ENCODE measurements around the gene NPLOC4.

Gene NPLOC4

DNA sequence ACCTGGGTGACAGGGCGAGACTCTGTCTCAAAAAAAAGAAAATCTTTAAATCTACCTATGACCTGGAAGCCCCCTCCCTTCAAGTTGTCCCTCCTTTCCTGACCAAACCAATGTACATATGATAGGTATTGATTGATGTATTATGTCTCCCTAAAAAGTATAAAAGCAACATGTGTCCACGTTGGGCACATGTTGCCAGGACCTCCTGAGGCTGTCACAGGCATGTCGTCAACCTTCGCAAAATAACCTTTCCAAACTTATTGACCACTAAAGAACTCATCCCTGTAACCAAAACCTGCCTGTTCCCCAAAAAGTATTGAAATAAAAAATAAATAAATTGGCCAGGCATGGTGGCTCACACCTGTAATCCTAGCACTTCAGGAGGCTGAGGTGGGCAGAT, 25.1 kb upstream of the NPLOC4 start:
- no peak for DNase-seq (ENCODE audit: low read depth)

DNA sequence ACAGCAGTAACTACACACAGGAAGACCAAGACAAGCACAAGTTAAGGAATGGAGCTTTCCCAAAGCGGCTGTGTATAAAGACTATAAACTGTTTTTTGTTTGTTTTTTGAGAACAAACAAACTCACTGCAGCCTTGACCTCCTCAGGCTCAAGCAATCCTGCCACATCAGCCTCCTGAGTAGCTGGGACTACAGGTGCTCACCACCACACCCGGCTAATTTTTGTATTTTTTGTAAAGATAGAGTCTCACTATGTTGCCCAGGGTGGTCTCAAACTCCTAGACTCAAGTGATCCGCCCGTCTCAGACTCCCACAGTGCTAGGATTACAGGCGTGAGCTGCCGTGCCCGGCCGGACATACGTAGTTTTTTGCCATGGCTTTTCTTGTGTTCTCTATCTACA, 23.5 kb upstream of the NPLOC4 start:
- DNase-seq (ENCODE audit: low read depth), result no peak

DNA sequence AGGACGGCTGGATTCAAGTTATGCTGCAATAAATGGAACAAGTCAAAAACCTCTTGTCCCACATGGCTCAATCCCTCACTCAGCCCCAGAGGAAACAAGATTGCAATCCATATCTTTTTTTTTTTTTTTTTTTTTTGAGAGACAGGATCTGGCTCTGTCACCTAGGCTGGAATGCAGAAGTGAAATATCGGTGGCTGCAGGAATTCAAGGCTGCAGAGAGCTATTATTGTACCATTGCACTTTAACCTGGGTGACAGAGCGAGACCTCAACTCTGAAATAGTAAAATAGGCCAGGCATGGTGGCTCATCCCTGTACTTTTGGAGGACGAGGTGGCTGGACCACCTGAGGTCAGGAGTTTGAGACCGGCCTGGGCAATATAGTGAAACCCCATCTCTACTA, 22.1 kb upstream of the NPLOC4 start:
- no peak for DNase-seq (ENCODE audit: low read depth)

DNA sequence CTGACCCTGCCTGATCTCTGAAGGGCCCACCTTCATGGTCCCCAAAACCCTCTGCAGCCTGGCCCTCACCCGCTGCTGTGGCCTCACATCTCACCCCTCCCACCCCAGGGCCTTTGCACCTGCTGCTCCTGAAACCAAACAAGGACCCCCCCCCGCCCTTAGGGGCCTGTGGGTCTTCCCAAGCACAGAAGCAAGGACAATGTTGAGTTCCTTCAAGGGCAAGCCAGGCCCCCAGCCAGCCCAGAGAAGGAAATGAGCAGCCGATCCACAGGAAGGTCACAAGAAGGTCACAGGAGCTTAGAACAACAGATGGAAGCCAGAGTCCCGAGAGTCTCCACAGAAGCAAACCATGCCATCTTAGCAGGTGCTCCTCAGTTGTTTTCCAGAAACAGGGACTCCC, 19.9 kb upstream of the NPLOC4 start:
- DNase-seq (ENCODE audit: low read depth), result no peak

DNA sequence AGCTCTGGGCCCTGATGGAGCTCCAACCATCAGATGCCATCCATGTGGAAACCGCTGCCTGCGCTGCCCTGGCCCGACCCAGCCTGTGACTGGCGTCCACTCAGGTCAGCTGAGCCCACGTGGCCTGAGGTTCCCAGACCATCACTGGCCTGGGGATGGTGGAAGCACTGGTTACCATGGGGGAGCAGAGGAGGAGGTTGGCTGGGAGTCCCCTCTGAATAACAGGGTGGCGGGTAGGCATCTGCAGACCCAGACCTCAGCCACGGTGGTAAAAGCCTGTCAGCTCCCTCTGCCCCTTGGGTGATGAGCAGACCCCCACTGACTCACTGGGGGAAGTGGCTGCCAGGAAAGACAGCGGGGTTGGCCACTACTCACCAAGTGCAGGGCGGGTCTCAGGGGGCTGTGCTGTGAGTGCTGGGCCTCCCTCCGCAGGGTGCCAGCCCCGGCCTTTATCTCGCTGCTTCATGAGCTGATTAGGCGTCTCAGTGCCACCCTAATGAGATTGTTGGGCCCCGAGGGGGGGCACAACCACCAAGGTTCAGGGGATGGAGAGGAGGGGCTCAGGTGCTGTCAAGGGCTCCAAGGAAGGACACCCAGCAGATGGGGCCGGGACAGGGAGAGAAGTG, 19.3 kb upstream of the NPLOC4 start, which contains the start of gene PDE6G:
PDE6G (minus strand) TSS at position 425 of the 626 bp plus-strand sequence. CDS start 3,237 bp downstream, outside the sequence.
- DNase-seq (ENCODE audit: low read depth), result no peak

DNA sequence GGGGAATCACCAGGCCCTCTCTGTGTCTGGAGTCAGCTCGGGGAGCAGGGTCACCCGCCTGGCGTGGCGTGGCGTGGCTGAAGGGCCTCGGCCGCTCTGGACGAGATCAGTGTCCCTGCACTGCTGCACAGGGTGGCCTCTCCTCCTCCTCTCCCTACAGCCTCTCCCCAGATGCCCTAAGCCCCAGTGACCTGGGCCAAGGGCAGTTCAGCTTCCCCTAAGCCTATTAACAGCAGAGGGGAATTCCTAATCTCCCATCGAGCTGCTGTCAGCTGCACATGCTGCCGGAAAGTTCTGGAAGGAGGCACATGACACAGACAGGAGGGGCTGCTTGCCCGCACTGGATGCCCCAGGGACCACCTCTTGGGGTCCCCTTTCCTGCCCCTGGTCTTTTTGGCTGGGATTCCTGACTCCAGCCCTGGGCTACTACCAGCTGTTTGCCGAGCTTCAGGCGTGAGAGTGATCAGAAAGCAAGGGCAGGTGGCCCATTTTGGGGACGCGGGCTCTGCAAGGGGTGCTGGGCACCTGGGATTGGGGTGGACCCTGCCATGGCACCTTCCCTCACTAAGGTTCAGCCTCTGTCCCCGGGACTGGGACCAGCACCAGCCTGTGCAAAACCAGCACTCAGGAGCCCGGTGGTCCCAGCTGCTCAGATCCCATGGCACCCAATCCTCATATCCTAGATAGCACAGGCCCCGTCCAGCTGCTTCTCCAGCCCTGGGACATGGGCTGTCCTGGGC, 18.6 kb upstream of the NPLOC4 start:
- DNase-seq (ENCODE audit: low read depth), result no peak

DNA sequence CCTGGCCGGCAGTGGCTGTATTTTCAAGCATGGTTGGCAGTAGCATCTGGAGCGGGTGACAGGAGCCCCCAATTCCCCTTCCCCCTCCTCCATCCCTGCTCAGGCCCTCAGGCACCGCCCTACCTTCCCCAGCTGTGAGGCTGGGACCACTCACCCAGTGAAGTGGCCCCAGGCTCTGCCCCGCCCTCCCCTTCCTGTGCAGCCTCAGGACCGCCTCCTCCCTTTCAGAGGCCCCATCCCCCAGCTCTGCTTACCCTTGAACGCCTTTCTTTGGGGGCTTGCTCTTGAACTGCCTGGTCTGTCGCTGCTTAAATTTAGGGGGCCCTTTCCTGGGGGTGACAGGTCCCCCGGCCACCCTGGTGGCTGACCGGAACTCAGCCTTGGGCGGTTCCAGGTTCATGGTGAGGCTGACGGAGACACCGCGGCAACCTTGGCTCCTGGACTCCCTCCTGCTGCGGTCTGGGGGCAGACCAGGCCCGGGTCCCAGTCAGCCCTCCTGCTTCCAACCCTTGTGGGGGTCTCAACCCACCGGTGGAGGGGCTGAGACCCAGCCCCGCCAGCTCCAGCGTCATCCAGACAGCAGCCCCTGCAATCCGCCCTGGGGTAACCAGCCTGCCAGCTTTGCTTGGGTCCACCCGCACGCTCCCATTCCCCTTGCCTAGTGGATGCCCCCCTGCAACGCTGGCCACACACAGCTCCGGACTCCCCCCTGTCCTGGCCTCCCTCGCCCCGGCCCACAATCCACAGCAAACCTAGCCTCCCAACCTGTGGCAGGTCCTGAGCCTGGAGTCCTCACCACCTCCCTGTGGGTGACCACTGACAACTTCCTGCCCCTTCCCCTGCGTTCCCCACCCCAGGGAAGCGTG, 16.2 kb upstream of the NPLOC4 start:
- no peak for DNase-seq (ENCODE audit: low read depth)

DNA sequence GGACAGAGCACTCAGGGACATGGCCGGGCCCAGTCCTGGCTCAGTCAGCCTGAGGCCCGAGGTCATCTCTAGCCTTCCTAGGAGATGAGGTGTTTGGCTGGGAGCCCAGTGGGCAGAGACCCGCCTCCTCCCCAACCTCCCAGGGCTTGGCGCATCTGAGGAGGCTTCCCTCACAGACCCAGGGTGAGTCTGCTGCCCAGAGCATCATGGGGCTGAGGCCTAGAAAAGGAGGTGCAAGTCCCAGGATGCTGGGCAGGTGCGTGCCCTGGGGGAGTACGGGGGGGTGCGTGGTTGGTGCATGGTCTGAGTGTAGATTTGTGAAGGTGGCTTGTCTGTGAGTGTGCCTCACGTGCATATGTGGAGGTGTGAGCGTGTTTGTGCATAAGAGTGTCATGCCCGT, 14.8 kb upstream of the NPLOC4 start:
- DNase-seq (ENCODE audit: low read depth), result no peak

DNA sequence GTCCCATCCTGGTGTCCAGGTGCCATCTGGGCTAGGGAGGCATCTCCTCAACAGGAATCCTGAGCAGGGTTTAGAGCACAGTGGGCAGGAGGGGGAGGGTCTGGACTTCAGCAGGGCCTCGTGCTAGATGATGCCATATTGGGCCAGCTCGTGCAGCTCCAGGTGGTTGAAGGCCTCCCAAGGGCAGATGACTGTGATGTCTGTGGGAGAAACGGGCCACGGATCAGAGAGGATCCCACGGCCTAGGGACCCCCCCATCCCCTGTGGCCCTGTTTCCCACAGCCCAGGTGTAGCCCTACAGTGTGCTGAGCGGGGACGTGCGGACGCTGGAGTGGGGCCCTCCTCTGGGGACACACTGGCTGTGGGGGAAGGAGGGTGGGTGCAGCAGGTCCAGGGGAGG, 14.0 kb upstream of the NPLOC4 start:
- no peak for DNase-seq (ENCODE audit: low read depth)

DNA sequence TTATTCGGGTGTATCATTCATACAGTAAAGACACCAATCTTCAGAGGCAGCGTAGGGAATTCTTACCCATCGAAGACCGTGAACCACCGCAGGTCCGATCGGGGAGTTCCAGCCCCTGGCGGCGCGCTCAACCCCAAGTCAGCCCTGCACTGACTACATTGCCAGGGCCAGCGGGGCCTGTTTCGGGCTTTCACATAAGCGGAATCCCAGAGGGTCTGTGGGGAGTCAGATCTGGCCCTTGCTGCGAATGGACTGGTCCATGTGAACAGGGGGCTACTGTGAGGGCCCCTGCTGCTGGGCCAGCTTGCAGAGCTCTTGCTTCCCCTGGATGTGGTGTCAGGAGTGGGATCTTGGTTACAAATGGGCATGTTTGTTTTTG, 11.8 kb upstream of the NPLOC4 start:
- DNase-seq (ENCODE audit: low read depth), result no peak

DNA sequence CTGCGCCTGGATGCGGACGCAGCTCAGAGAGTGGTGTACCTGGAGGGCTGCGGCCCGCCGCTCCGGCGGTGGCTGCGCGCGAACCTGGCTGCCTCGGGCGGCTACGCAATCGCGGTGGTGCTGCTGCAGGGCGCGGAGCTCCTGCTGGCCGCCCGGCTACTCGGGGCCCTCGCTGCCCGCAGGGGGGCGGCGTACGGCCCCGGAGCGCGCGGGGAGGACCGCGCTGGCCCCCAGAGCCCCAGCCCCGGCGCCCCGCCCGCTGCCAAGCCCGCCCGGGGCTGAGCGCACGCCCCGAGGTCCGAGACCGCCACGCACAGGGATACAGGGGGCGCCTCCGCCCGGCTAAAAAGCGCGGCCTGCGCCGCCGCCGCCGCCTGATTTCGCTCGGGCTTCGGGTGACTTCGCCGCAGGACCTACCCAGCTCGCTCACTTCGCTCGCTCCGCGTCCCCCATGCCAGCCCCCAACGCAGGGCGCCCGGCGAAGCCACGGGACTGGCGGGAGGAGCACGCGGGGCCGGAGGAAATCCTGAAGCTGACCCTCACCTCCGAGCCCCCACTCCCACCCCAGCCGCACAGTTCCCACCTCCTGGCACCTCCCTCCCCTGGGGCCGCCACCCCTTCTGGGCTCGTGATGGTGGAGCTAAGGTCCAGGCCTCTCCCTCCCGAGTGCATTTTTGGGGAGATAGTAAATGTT, 11.2 kb upstream of the NPLOC4 start:
- no peak for DNase-seq (ENCODE audit: low read depth)

DNA sequence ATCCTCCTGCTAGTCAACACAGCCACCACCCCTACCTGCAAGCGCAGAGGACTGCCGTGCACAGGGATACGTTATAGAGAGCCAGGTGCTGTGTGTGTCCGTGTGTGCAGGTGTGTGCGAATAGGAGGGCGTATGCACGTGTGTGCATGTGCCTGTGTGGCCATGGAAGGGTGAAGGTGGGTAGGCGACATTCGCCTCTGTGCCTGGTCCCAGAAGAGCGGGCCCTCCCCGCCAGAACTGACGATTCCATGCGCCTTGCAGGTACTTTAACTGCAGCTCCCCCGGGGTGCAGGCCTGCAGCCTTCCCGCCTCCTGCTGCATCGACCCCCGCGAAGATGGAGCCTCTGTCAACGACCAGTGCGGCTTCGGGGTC, 10.7 kb upstream of the NPLOC4 start:
- DNase-seq (ENCODE audit: low read depth), result no peak

DNA sequence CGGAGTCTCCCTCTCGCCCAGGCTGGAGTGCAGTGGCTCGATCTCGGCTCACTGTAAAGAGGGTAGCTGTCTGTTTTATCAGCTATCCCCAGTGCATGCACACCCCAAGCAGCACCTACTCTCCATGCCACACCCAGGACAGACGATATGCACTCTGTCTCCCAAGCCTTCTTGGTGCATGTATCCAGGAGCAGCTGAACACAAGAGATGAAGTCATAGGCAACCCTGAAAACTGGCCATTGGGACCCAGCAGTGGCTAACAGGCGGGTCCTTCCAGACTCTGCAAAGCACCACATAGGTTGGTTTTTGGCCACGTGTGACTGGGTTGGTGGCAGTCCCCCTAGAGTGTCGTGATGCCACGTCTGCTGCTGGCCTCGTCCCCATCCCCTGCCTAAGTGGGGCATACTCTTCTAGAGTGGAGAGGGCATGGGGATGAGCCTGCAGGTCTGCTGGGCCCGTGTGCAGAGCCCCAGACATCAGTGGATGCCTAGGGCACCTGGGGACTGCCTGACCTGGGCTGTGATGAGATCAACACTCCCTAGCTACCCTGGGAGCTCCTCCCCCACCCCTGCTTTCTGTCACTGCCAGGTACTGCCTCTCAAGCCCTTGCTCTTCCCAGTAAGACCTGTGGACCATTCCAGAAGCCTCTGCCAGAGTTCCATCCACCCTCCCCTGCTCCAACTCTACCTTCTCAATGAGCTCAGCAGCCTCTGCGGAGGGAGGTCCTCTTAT, 10.1 kb upstream of the NPLOC4 start:
- no peak for DNase-seq (ENCODE audit: low read depth)

DNA sequence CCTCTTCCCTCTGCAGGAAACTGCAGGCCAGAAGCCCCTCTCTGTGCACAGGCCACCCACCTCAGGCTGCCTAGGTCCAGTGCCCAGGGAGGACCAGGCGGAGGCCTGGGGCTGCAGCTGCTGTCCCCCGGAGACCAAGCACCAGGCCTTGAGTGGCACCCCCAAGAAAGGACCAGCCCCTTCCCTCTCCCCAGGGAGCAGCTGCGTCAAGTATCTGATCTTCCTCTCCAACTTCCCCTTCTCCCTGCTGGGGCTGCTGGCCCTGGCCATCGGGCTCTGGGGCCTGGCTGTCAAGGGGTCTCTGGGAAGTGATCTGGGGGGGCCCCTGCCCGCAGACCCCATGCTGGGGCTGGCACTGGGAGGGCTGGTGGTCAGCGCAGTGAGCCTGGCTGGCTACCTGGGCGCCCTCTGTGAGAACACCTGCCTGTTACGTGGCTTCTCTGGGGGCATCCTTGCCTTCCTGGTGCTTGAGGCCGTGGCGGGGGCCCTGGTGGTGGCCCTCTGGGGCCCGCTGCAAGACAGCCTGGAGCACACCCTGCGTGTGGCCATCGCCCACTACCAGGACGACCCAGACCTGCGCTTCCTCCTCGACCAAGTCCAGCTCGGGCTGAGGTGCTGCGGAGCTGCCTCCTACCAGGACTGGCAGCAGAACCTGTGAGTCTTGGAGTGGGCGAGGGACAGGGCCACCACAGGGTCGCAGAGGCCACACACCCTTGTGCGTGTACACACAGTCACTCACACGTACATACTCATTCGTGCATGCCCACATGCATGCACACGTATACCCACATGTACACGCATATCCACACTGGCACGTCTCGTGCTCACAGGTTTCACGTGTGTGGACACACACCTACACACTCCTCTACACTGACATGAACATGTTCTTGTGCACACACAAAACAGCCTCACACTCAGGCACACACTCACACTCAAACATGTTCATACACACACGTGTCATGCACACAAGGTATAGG, 8.4 kb upstream of the NPLOC4 start:
- no peak for DNase-seq (ENCODE audit: low read depth)

DNA sequence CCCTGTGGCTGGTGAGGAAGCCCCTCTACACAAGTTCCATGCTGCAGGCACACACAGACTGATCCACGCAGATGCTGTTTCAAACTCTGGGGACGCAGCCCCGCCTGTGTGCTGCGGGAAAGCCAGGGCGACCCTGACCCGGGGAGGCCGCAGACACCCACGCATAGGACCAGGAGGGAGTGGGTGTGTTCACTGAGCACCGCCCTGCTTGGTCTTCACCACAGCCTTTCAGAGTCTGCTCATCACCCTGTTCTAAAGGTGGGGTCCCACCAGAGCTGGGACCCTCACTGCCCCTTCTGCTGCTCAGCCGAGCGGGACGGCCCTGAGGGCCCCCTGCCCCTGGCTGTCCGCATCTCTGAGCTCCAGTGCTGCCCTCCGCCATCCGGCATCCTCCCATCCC, 7.6 kb upstream of the NPLOC4 start:
- DNase-seq (ENCODE audit: low read depth), result no peak

DNA sequence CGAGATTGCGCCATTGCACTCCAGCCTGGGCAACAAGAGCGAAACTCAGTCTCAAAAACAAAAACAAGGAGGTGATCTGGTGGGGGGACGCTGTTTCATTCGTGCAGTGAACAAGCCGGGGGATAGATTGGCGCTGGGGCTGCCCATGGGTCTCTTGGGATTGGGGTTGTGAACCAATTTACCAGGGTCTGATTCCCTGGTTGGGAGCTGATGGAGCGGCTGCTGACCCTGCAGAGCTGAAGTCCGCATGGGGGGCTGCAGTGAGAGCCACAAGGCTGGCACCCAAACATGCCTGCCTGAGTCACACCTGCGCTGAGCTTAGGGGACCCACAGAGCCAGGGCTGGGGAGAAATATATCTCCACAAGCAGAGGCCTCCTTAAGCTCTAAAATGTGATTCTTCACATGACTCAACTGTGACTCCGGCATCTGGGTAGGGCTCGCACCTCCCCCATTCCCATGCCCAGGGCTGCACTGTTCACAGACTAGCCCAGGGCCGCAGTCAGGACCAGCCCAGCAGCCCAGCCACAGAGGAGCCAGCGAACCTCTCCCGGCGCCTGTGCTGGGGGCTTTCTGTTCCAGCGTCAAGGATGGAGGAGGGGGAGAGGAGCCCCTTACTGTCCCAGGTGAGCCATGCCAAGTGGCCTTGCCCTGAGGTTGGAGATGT, 5.0 kb upstream of the NPLOC4 start:
- DNase-seq (ENCODE audit: low read depth), result no peak

DNA sequence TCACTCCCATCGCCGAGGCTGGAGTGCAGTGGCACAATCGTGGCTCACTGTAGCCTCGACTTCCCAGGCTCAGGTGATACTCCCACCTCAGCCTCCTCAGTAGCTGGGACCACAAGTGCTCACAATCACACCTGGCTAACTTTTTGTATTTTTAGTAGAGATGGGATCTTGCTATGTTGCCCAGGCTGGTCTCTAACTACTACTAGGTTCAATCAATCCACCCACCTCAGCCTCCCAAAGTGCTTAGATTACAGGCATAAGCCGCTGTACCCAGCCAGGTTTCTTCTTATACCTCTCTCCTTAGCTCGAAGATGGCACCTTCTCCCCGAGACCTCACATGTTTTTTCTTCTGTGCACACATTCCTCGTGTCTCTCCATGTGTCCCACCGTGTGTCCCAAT, 3.1 kb upstream of the NPLOC4 start:
- no peak for DNase-seq (ENCODE audit: low read depth)

DNA sequence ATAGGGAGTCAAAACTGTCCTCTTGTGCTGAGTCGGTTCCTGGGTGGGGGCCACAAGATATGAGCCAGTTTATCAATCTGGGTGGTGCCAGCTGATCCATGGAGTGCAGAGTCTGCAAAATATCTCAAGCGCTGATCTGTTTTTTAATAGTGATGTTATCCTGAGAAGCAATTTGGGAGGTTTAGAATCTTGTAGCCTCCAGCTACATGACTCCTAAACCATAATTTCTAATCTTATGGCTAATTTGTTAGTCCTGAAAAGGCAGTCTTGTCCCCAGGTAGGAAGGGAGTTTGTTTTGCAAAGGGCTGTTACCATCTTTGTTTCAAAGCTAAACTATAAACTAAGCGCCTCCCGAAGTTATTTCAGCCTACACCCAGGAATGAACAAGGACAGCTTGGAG, 1.8 kb upstream of the NPLOC4 start:
- no peak for DNase-seq (ENCODE audit: low read depth)

DNA sequence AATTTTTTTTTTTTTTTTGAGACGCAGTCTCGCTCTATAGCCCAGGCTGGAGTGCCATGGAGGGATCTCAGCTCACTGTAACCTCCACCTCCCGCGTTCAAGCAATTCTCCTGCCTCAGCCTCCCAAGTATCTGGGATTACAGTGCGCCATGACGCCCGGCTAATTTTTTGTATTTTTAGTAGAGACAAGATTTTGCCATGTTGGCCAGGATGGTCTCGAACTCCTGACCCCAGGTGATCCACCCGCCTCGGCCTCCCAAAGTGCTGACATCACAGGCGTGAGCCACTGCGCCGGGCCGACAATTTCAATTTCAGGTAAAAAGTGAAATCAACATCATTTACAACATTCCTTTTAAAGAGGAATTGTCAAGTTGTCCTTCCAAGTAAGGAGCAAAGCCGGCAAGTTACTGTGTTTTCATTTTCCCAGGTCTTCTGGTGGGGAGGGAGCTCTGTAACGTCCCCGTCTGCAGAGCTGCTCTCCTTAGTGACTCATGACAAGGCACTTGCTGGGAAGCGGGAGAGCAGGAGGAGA, 873 bp downstream of the NPLOC4 start:
- no peak for DNase-seq (ENCODE audit: low read depth)

DNA sequence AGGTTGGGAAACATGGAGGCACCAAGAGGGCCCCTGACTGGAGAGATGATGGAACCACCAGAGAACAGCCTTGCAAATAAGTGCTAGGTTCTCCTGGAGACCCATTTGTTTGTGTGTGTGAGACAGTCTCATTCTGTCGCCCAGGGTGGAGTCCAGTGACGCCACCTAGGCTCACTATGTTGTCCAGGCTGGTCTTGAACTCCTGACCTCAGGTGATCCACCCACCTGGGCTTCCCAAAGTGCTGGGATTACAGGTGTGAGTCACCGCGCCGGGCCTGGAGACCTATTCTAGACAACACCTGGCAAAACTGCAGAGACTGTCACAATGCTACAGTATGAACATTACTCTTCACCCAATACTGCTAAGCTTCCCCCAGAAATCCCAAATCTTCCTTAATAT, 1.5 kb downstream of the NPLOC4 start:
- no peak for DNase-seq (ENCODE audit: low read depth)
